ENCODE results near the gene NUTM2D.
"Not testable (repeated sequence)": the region's sequence is repeated elsewhere in the genome, so short reads cannot be mapped to it uniquely, and the experiment has no call there.

NUTM2D gene

GRCh38 chr10:87357444-87357843, at the start of gene NUTM2D:
TSS of gene NUTM2D (plus strand) at chr10:87357744. CDS start at chr10:87358266, 522 bp downstream.
- H3K4me3 Mint-ChIP-seq, H3K27ac Mint-ChIP-seq: not testable (repeated sequence)

GRCh38 chr10:87308702-87309101, 48.8 kb upstream of the NUTM2D start:
- H3K4me3 Mint-ChIP-seq; H3K36me3 Mint-ChIP-seq (ENCODE audit: low read depth); H3K27me3 Mint-ChIP-seq (ENCODE audit: low read depth); H3K4me1 Mint-ChIP-seq (ENCODE audit: low read depth); H3K27ac Mint-ChIP-seq; H3K9me3 Mint-ChIP-seq: not testable (repeated sequence)

More at GRCh38 chr10:87357444-87357843, at the start of gene NUTM2D:
- not testable (repeated sequence) for H3K36me3 Mint-ChIP-seq (ENCODE audit: low read depth); H3K4me1 Mint-ChIP-seq (ENCODE audit: low read depth); H3K9me3 Mint-ChIP-seq; H3K27me3 Mint-ChIP-seq (ENCODE audit: low read depth)

GRCh38 chr10:87309657-87310056, 47.9 kb upstream of the NUTM2D start:
- not testable (repeated sequence) for H3K4me1 Mint-ChIP-seq (ENCODE audit: low read depth); H3K27me3 Mint-ChIP-seq (ENCODE audit: low read depth); H3K9me3 Mint-ChIP-seq; H3K4me3 Mint-ChIP-seq; H3K27ac Mint-ChIP-seq; H3K36me3 Mint-ChIP-seq (ENCODE audit: low read depth)

- not testable (repeated sequence) for H3K36me3 Mint-ChIP-seq (ENCODE audit: low read depth); H3K27me3 Mint-ChIP-seq (ENCODE audit: low read depth); H3K4me3 Mint-ChIP-seq; H3K4me1 Mint-ChIP-seq (ENCODE audit: low read depth); H3K27ac Mint-ChIP-seq; H3K9me3 Mint-ChIP-seq
These were observed 46.0 kb upstream of the NUTM2D start for GRCh38 chr10:87311521-87311920.

- H3K4me1 Mint-ChIP-seq (ENCODE audit: low read depth); H3K36me3 Mint-ChIP-seq (ENCODE audit: low read depth); H3K9me3 Mint-ChIP-seq; H3K27ac Mint-ChIP-seq; H3K27me3 Mint-ChIP-seq (ENCODE audit: low read depth); H3K4me3 Mint-ChIP-seq: not testable (repeated sequence)
These were observed 43.7 kb upstream of the NUTM2D start for GRCh38 chr10:87313649-87314359.

GRCh38 chr10:87314360-87314973, 43.1 kb upstream of the NUTM2D start:
- H3K27ac Mint-ChIP-seq; H3K36me3 Mint-ChIP-seq (ENCODE audit: low read depth); H3K27me3 Mint-ChIP-seq (ENCODE audit: low read depth); H3K9me3 Mint-ChIP-seq; H3K4me1 Mint-ChIP-seq (ENCODE audit: low read depth); H3K4me3 Mint-ChIP-seq: not testable (repeated sequence)

- not testable (repeated sequence) for H3K9me3 Mint-ChIP-seq; H3K4me3 Mint-ChIP-seq; H3K36me3 Mint-ChIP-seq (ENCODE audit: low read depth); H3K4me1 Mint-ChIP-seq (ENCODE audit: low read depth); H3K27me3 Mint-ChIP-seq (ENCODE audit: low read depth); H3K27ac Mint-ChIP-seq
These were observed 36.0 kb upstream of the NUTM2D start for GRCh38 chr10:87321505-87321904.

- not testable (repeated sequence) for H3K9me3 Mint-ChIP-seq; H3K27me3 Mint-ChIP-seq (ENCODE audit: low read depth); H3K4me3 Mint-ChIP-seq; H3K27ac Mint-ChIP-seq; H3K4me1 Mint-ChIP-seq (ENCODE audit: low read depth); H3K36me3 Mint-ChIP-seq (ENCODE audit: low read depth)
These were observed 33.0 kb upstream of the NUTM2D start for GRCh38 chr10:87324559-87324958.

GRCh38 chr10:87327958-87328357, 29.6 kb upstream of the NUTM2D start:
- H3K4me1 Mint-ChIP-seq (ENCODE audit: low read depth): not testable (repeated sequence)

GRCh38 chr10:87329131-87329530, 28.4 kb upstream of the NUTM2D start:
- H3K36me3 Mint-ChIP-seq (ENCODE audit: low read depth); H3K27ac Mint-ChIP-seq; H3K27me3 Mint-ChIP-seq (ENCODE audit: low read depth); H3K4me3 Mint-ChIP-seq; H3K4me1 Mint-ChIP-seq (ENCODE audit: low read depth); H3K9me3 Mint-ChIP-seq: not testable (repeated sequence)

More at GRCh38 chr10:87327958-87328357, 29.6 kb upstream of the NUTM2D start:
- not testable (repeated sequence) for H3K9me3 Mint-ChIP-seq; H3K27ac Mint-ChIP-seq; H3K27me3 Mint-ChIP-seq (ENCODE audit: low read depth); H3K36me3 Mint-ChIP-seq (ENCODE audit: low read depth); H3K4me3 Mint-ChIP-seq

GRCh38 chr10:87332687-87333086, 24.9 kb upstream of the NUTM2D start:
- not testable (repeated sequence) for H3K27me3 Mint-ChIP-seq (ENCODE audit: low read depth); H3K4me3 Mint-ChIP-seq; H3K9me3 Mint-ChIP-seq; H3K27ac Mint-ChIP-seq; H3K4me1 Mint-ChIP-seq (ENCODE audit: low read depth); H3K36me3 Mint-ChIP-seq (ENCODE audit: low read depth)

GRCh38 chr10:87340411-87340810, 17.1 kb upstream of the NUTM2D start:
- not testable (repeated sequence) for H3K4me3 Mint-ChIP-seq; H3K9me3 Mint-ChIP-seq; H3K27me3 Mint-ChIP-seq (ENCODE audit: low read depth); H3K36me3 Mint-ChIP-seq (ENCODE audit: low read depth); H3K27ac Mint-ChIP-seq
- H3K4me1 Mint-ChIP-seq (ENCODE audit: low read depth): peaks cover 18% of the 10 kb centered on the region

GRCh38 chr10:87341546-87342142, 15.9 kb upstream of the NUTM2D start:
- H3K4me3 Mint-ChIP-seq: peak overlapping the region; percentile 95
- peak overlapping the region; percentile 87 for H3K27ac Mint-ChIP-seq
- H3K36me3 Mint-ChIP-seq (ENCODE audit: low read depth); H3K27me3 Mint-ChIP-seq (ENCODE audit: low read depth); H3K9me3 Mint-ChIP-seq: not testable (repeated sequence)
- peaks cover 18% of the 10 kb centered on the region for H3K4me1 Mint-ChIP-seq (ENCODE audit: low read depth)

- H3K9me3 Mint-ChIP-seq; H3K27me3 Mint-ChIP-seq (ENCODE audit: low read depth); H3K36me3 Mint-ChIP-seq (ENCODE audit: low read depth): not testable (repeated sequence)
- Mint-ChIP-seq H3K4me3 (peak overlapping the region; percentile 78), H3K4me1 (ENCODE audit: low read depth) (peaks cover 18% of the 10 kb centered on the region), H3K27ac (peak overlapping the region; percentile 80)
These were observed 15.3 kb upstream of the NUTM2D start for GRCh38 chr10:87342249-87342710.

- H3K4me1 Mint-ChIP-seq (ENCODE audit: low read depth): peaks cover 18% of the 10 kb centered on the region
- not testable (repeated sequence) for H3K9me3 Mint-ChIP-seq; H3K27me3 Mint-ChIP-seq (ENCODE audit: low read depth); H3K36me3 Mint-ChIP-seq (ENCODE audit: low read depth)
- peak overlapping the region; percentile 80 for H3K27ac Mint-ChIP-seq
- peak overlapping the region; percentile 78 for H3K4me3 Mint-ChIP-seq
These were observed 14.8 kb upstream of the NUTM2D start for GRCh38 chr10:87342711-87343258.

Measured in T-helper 1 cell treated with Interleukin-12 subunit alpha and Interleukin-12 subunit beta and Interleukin-4 antibody, amounts not matched to agents 30 μg/mL and 1 μg/mL, for 36 hours (primary cell).